DND-41 (cell line): ENCODE results near the gene RGCC.

Experiments used
- ATAC-seq: fragments of 200-7000 bp; cut with Tn5 transposase; 3 replicates; pipeline ENCODE4 v1.9.1; 2021; ENCODE audit warnings: low read depth; ENCODE audit not compliant: insufficient read depth
- DNase-seq: peaks from one replicate; pipeline ENCODE4 v3.0.0-alpha.2; 2020
- H2AFZ ChIP-seq: 2 replicates; pipeline ENCODE4 v1.6.0; 2012; ENCODE audit warnings: low read depth, low read length
- H3K27ac ChIP-seq: 2 replicates; pipeline ENCODE4 v1.5.1; 2012; ENCODE audit warnings: low read length, inconsistent platforms
- H3K27me3 ChIP-seq: fragments of 200-600 bp; sonication (generic); 2 replicates; pipeline ENCODE4 v1.6.0; 2012; ENCODE audit warnings: low read length, mild to moderate bottlenecking, inconsistent platforms; ENCODE audit not compliant: insufficient read depth, poor library complexity
- H3K36me3 ChIP-seq: 2 replicates; pipeline ENCODE4 v1.5.1; 2012; ENCODE audit warnings: low read length, inconsistent platforms; ENCODE audit not compliant: insufficient read depth
- H3K4me1 ChIP-seq: 2 replicates; pipeline ENCODE4 v1.5.1; 2012; ENCODE audit warnings: mild to moderate bottlenecking, low read length; ENCODE audit not compliant: insufficient read depth
- H3K4me2 ChIP-seq: 2 replicates; pipeline ENCODE4 v1.6.0; 2012; ENCODE audit warnings: mild to moderate bottlenecking, moderate library complexity, low read length, inconsistent platforms; ENCODE audit not compliant: insufficient read depth
- H3K4me3 ChIP-seq, 2 experiments: fragments of 200-600 bp in 1 of 2; shearing (Covaris generic) in 1 of 2; 2 replicates each; pipeline ENCODE4 v1.5.1; 2012 to 2016; ENCODE audit warnings: inconsistent platforms in 2 of 2, low read length in 2 of 2, mild to moderate bottlenecking in 2 of 2, low read depth in 1 of 2, moderate library complexity in 1 of 2
- H3K79me2 ChIP-seq: 2 replicates; pipeline ENCODE4 v1.6.0; 2012; ENCODE audit warnings: low read length, inconsistent platforms; ENCODE audit not compliant: insufficient read depth
- H3K9ac ChIP-seq: 2 replicates; pipeline ENCODE4 v1.6.0; 2012; ENCODE audit warnings: low read depth, mild to moderate bottlenecking, inconsistent platforms, low read length, moderate library complexity
- H3K9me3 ChIP-seq: 2 replicates; pipeline ENCODE4 v1.5.1; 2012; ENCODE audit warnings: low read length, moderate library complexity, mild to moderate bottlenecking, inconsistent platforms; ENCODE audit not compliant: insufficient read depth, severe bottlenecking
- H4K20me1 ChIP-seq: 2 replicates; pipeline ENCODE4 v1.6.0; 2012; ENCODE audit warnings: low read length; ENCODE audit not compliant: insufficient read depth
- EZH2 ChIP-seq: IDR thresholded peaks from 3 replicates; pipeline ENCODE4 v1.6.1; 2012; ENCODE audit warnings: borderline replicate concordance, low read depth, mild to moderate bottlenecking, moderate library complexity, low read length, inconsistent platforms; ENCODE audit not compliant: severe bottlenecking
- TF ChIP-seq, protein P1 (sequence below): IDR thresholded peaks from 2 replicates; pipeline ENCODE4 v1.5.1; 2012; ENCODE audit warnings: borderline replicate concordance, low read length, moderate library complexity, mild to moderate bottlenecking; ENCODE audit not compliant: poor library complexity, severe bottlenecking; ENCODE audit errors: extremely low read depth

Gene RGCC

DNA sequence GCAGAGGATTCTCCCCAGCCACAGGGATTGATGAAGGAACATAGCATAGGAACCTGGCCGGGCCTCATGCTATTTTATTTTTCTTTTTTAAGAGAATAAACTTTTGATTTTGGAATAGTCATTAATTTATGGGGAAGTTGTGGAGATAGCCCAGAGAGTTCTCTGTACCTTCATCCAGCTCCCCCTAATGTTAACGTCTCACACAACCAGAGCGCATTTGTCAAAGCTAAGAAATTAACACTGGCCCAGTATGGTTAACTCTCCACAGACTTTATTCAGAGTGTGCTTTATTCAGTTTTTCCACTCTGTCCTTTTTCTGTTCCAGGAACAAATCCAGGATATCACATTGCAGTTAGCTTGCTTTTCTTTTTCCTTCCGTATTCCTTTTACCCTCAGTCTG lies 59.4 kb downstream of the RGCC start:
- Histone ChIP-seq H3K4me1 (no peaks in the 10 kb centered on the region), H3K9me3 (no peaks in the 10 kb centered on the region), H3K4me3 (no peak overlapping the region), H3K36me3 (no peaks in the 10 kb centered on the region), H4K20me1 (no peaks in the 10 kb centered on the region), H2AFZ (no peak overlapping the region), H3K79me2 (no peaks in the 10 kb centered on the region), H3K4me2 (no peak overlapping the region), H3K27me3 (no peaks in the 10 kb centered on the region), H3K27ac (no peak overlapping the region), H3K9ac (no peak overlapping the region)
- ATAC-seq (no peak), DNase-seq (no peak)
- TF ChIP-seq, protein P1, sequence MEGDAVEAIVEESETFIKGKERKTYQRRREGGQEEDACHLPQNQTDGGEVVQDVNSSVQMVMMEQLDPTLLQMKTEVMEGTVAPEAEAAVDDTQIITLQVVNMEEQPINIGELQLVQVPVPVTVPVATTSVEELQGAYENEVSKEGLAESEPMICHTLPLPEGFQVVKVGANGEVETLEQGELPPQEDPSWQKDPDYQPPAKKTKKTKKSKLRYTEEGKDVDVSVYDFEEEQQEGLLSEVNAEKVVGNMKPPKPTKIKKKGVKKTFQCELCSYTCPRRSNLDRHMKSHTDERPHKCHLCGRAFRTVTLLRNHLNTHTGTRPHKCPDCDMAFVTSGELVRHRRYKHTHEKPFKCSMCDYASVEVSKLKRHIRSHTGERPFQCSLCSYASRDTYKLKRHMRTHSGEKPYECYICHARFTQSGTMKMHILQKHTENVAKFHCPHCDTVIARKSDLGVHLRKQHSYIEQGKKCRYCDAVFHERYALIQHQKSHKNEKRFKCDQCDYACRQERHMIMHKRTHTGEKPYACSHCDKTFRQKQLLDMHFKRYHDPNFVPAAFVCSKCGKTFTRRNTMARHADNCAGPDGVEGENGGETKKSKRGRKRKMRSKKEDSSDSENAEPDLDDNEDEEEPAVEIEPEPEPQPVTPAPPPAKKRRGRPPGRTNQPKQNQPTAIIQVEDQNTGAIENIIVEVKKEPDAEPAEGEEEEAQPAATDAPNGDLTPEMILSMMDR: no peak
- TF ChIP-seq EZH2: no peak

DNA sequence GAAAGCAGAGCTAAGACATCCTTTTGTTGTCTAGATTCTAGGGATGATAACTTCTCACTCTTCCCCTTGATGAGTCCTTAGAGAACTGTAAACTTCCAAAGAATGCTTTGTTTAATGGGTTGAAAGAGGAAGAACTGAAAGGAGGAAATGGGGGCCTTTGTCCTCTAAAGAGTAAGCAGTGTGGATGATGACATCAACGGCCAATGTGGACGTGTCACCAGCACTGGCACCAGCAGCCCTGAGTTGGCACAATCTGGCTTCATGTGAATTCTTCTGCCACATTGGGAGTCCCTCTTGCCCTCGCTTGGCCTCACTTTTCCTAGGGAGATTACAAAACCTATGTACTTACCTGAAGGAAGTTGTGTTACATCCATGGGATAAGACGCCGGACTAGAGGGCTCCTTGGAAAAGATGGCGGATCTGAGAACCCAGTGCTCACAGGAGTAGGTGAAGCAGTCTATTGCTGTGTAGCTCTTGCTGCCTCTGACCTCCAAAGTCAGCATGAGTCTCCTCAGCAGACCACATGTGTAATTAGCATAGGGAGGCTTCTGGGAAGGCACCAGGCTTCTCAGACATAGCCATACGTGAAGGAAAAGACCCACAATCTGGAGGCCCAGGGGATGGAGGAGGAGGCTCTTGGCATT lies 62.8 kb downstream of the RGCC start:
- H3K9ac ChIP-seq: no peak overlapping the region
- no peak for DNase-seq
- no peaks in the 10 kb centered on the region for H3K9me3 ChIP-seq
- no peak for ATAC-seq
- no peaks in the 10 kb centered on the region for H3K36me3 ChIP-seq
- H3K79me2 ChIP-seq: no peaks in the 10 kb centered on the region
- no peaks in the 10 kb centered on the region for H3K4me1 ChIP-seq
- H4K20me1 ChIP-seq: no peaks in the 10 kb centered on the region
- H3K4me3 ChIP-seq: no peak overlapping the region
- no peaks in the 10 kb centered on the region for H3K27me3 ChIP-seq
- H3K4me2 ChIP-seq: no peak overlapping the region
- no peak overlapping the region for H2AFZ ChIP-seq
- no peak overlapping the region for H3K27ac ChIP-seq
- TF ChIP-seq, protein P1: no peak
- no peak for TF ChIP-seq EZH2
